Karpas-422 (cell line): ENCODE measurements around the gene XPA. TPM values are rescaled to one million over a fixed set of nuclear protein-coding genes. Genes with fewer than 3 reads are reported as not detected.

Source experiments
- DNase-seq: peaks from one replicate; pipeline ENCODE4 v3.0.0-alpha.2; 2015
- H2AFZ ChIP-seq: fragments of 200-600 bp; sonication (generic); 2 replicates; pipeline ENCODE4 v1.6.1; 2014; ENCODE audit warnings: antibody characterized with exemption, low read length, mixed read lengths
- H3K27ac ChIP-seq: fragments of 200-600 bp; sonication (generic); 2 replicates; pipeline ENCODE4 v1.5.1; 2014; ENCODE audit warnings: mild to moderate bottlenecking, low read length, moderate library complexity
- H3K27me3 ChIP-seq: fragments of 200-600 bp; sonication (generic); 2 replicates; pipeline ENCODE4 v1.6.1; 2014; ENCODE audit warnings: low read length, mixed read lengths
- H3K36me3 ChIP-seq: fragments of 200-600 bp; sonication (generic); 2 replicates; pipeline ENCODE4 v1.6.1; 2014; ENCODE audit warnings: low read length, mixed read lengths; ENCODE audit not compliant: insufficient read depth
- H3K4me1 ChIP-seq: fragments of 200-600 bp; sonication (generic); 2 replicates; pipeline ENCODE4 v1.6.1; 2014; ENCODE audit warnings: mild to moderate bottlenecking, low read length, mixed read lengths
- H3K4me2 ChIP-seq: fragments of 200-600 bp; sonication (generic); 2 replicates; pipeline ENCODE4 v1.6.1; 2014; ENCODE audit warnings: low read length, low read depth, mild to moderate bottlenecking; ENCODE audit not compliant: poor library complexity, severe bottlenecking
- H3K4me3 ChIP-seq: fragments of 200-600 bp; sonication (generic); 2 replicates; pipeline ENCODE4 v1.5.1; 2014; ENCODE audit warnings: mild to moderate bottlenecking, antibody characterized with exemption, low read length, mixed read lengths
- H3K79me2 ChIP-seq: fragments of 200-600 bp; sonication (generic); 2 replicates; pipeline ENCODE4 v1.6.1; 2014; ENCODE audit warnings: mild to moderate bottlenecking, low read length, mixed read lengths
- H3K9ac ChIP-seq: fragments of 200-600 bp; sonication (generic); 2 replicates; pipeline ENCODE4 v1.6.0; 2014; ENCODE audit warnings: low read length
- H3K9me2 ChIP-seq: fragments of 200-600 bp; sonication (generic), shearing (Covaris generic); replicated peaks from 2 replicates; pipeline ENCODE4 v1.6.0; 2014; ENCODE audit warnings: mild to moderate bottlenecking, low read length, moderate library complexity; ENCODE audit not compliant: insufficient read depth
- H3K9me3 ChIP-seq: fragments of 300-700, 200-600 bp; sonication (generic); 2 replicates; pipeline ENCODE4 v1.6.1; 2014; ENCODE audit warnings: low read length, mixed read lengths
- H4K20me1 ChIP-seq: fragments of 200-600 bp; sonication (generic); 2 replicates; pipeline ENCODE4 v1.6.1; 2014; ENCODE audit warnings: mild to moderate bottlenecking, antibody characterized with exemption, low read length, low read depth; ENCODE audit not compliant: insufficient read depth
- total RNA-seq: library from RNA; depleted of rRNA; stranded (reverse); fragments of >200 nt; shearing (Covaris generic); gene quantifications from 2 replicates; pipeline ENCODE4 v1.2.3, GENCODE V29; 2014; ENCODE audit warnings: low replicate concordance

XPA gene
- total RNA-seq, 1 experiment from 2014 or later: 22.2 TPM

DNA sequence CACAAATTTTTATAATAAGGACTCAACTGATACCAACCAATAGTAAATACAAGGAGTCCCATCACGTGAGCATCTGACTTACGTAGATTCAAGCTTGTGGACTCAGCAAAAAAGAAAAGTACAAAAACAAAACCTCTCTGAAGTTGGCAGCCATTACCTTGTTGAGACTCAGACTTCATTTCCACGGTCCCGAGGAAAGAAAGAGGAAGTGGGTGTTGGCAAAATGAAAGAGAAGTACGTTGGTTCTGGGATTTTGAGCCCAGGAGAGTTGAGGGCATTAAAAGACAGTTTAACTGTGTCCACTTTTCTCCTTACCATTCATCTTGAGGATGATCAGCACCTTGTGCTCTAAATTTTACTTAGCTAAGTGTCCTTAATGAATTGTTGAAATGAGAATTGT, 36.8 kb downstream of the XPA start:
- Histone ChIP-seq H4K20me1 (no peaks in the 10 kb centered on the region), H3K27ac (no peak overlapping the region), H3K27me3 (no peaks in the 10 kb centered on the region), H2AFZ (no peak overlapping the region), H3K9me3 (no peaks in the 10 kb centered on the region), H3K4me1 (no peaks in the 10 kb centered on the region), H3K9me2 (no peaks in the 10 kb centered on the region), H3K4me3 (no peak overlapping the region), H3K9ac (no peak overlapping the region), H3K4me2 (no peak overlapping the region), H3K79me2 (peaks cover 28% of the 10 kb centered on the region), H3K36me3 (peaks cover 86% of the 10 kb centered on the region)
- DNase-seq: no peak

DNA sequence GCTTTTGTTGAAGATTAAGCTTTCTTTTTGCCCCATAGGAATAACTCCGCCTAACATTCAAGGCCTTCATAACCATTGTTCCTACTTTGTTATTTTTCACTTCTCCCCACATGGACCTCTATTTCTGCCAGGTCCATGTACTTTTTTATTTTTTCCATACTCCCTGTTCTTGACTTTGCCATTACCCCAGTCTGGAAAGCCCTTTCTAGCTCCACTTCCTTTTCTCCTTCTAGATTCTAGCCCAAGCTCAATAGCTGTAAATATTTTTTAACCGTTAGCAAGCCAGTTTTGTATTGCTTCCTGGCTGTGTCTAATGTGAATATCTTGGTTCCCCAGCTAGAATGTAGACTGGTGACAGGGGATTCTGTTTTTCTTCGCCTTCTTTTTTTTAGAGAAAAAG, 37.4 kb downstream of the XPA start:
- H3K9ac ChIP-seq: no peak overlapping the region
- no peaks in the 10 kb centered on the region for H3K9me2 ChIP-seq
- no peak overlapping the region for H3K4me2 ChIP-seq
- H3K79me2 ChIP-seq: peaks cover 30% of the 10 kb centered on the region
- H3K27me3 ChIP-seq: no peaks in the 10 kb centered on the region
- H2AFZ ChIP-seq: no peak overlapping the region
- H4K20me1 ChIP-seq: no peaks in the 10 kb centered on the region
- H3K36me3 ChIP-seq: peaks cover 86% of the 10 kb centered on the region
- H3K4me1 ChIP-seq: no peaks in the 10 kb centered on the region
- H3K27ac ChIP-seq: no peak overlapping the region
- no peaks in the 10 kb centered on the region for H3K9me3 ChIP-seq
- DNase-seq: no peak
- H3K4me3 ChIP-seq: no peak overlapping the region

DNA sequence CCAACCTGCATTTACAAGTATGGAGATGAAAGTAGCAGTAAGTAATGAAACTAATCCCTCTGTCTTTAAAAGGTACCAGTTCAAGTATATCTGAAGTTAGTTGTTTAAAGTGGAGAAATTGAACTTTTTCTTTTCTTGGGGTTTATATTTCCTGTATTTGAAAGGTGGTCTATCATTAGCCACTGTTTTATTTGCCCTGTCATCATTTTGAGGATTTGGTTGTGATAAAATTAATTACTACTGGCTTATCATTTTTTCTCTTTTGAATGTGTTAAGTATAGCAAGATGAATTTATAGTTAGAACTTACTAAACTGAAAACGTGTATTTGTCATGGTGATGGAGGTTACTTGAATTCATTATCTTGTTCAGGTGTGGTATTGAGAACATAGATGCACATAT, 38.4 kb downstream of the XPA start:
- Histone ChIP-seq H3K4me2 (no peak overlapping the region), H3K27me3 (no peaks in the 10 kb centered on the region), H3K9me3 (no peaks in the 10 kb centered on the region), H4K20me1 (no peaks in the 10 kb centered on the region), H3K79me2 (peaks cover 32% of the 10 kb centered on the region), H3K9me2 (no peaks in the 10 kb centered on the region), H3K4me3 (no peak overlapping the region), H3K27ac (no peak overlapping the region), H3K36me3 (peaks cover 86% of the 10 kb centered on the region), H3K9ac (no peak overlapping the region), H2AFZ (no peak overlapping the region), H3K4me1 (no peaks in the 10 kb centered on the region)
- no peak for DNase-seq

DNA sequence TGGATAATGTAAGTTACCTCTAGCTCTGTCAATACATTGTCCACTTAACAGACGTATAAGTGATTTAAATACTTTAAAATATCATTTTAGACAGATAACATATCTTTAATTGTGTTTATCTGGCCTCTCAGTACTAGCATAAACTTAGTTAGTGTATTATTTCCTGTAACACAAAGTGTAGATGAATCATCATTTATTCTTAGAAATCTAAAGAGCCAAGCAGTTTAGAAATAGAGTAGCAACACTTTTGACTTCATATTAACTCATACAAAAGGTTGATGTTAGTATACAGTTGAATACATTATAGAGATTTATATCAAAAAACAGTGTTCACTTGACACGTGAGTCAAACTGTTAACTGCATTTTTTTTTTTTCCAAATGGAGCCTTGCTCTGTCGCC, 45.5 kb downstream of the XPA start:
- H3K9me3 ChIP-seq: no peaks in the 10 kb centered on the region
- H2AFZ ChIP-seq: no peak overlapping the region
- no peaks in the 10 kb centered on the region for H3K4me1 ChIP-seq
- no peaks in the 10 kb centered on the region for H4K20me1 ChIP-seq
- DNase-seq: no peak
- no peak overlapping the region for H3K4me2 ChIP-seq
- no peak overlapping the region for H3K9ac ChIP-seq
- H3K4me3 ChIP-seq: no peak overlapping the region
- no peak overlapping the region for H3K27ac ChIP-seq
- H3K27me3 ChIP-seq: no peaks in the 10 kb centered on the region
- no peaks in the 10 kb centered on the region for H3K9me2 ChIP-seq
- H3K36me3 ChIP-seq: peaks cover 83% of the 10 kb centered on the region
- peaks cover 58% of the 10 kb centered on the region for H3K79me2 ChIP-seq

DNA sequence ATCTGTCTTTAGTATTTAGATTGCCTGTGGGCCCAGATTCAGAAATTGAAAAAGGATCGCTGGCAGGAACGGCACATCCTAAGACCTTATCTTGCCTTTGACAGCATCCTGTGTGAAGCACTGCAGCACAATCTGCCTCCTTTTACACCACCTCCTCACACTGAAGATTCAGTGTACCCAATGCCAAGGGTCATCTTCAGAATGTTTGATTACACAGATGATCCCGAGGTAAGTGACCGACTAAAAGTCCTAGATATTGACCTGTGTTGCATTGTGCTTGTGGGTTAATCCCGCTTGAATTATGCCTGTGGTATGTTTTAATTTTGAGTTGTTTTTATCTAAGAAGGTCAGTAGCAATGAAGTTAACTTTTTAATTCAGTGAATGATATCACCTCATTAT, 49.1 kb downstream of the XPA start:
- H3K27me3 ChIP-seq: no peaks in the 10 kb centered on the region
- H3K9ac ChIP-seq: no peak overlapping the region
- H3K4me3 ChIP-seq: no peak overlapping the region
- no peak for DNase-seq
- H3K9me3 ChIP-seq: no peaks in the 10 kb centered on the region
- no peaks in the 10 kb centered on the region for H3K9me2 ChIP-seq
- H3K36me3 ChIP-seq: peaks cover 76% of the 10 kb centered on the region
- peaks cover 13% of the 10 kb centered on the region for H3K4me1 ChIP-seq
- no peak overlapping the region for H3K4me2 ChIP-seq
- H2AFZ ChIP-seq: no peak overlapping the region
- H3K27ac ChIP-seq: no peak overlapping the region
- no peaks in the 10 kb centered on the region for H4K20me1 ChIP-seq
- H3K79me2 ChIP-seq: peaks cover 77% of the 10 kb centered on the region

DNA sequence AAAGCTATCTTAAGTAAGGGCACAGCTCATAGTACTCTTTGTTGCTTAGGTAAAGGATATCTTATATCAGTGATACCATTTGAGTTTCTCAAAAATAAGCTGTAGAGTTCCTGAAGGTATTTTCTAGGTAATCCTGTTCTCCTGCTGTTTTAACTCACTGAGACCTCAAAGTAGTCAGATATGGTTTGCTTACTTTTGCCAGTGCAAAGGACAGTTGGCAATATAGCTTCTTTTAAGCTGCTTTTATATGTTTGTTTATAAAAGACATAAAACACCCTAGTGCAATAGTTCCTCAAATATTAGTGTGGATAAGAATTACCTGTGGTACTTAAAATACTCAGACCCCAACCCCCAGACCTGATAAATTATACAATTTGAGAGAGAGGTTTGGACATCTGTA, 51.4 kb downstream of the XPA start:
- Histone ChIP-seq H3K9ac (no peak overlapping the region), H2AFZ (no peak overlapping the region), H3K27ac (no peak overlapping the region), H3K27me3 (no peaks in the 10 kb centered on the region), H3K79me2 (peaks cover 84% of the 10 kb centered on the region), H3K4me2 (no peak overlapping the region), H4K20me1 (no peaks in the 10 kb centered on the region), H3K9me3 (no peaks in the 10 kb centered on the region), H3K4me3 (no peak overlapping the region), H3K9me2 (no peaks in the 10 kb centered on the region), H3K36me3 (peaks cover 73% of the 10 kb centered on the region), H3K4me1 (peaks cover 14% of the 10 kb centered on the region)
- DNase-seq: no peak

DNA sequence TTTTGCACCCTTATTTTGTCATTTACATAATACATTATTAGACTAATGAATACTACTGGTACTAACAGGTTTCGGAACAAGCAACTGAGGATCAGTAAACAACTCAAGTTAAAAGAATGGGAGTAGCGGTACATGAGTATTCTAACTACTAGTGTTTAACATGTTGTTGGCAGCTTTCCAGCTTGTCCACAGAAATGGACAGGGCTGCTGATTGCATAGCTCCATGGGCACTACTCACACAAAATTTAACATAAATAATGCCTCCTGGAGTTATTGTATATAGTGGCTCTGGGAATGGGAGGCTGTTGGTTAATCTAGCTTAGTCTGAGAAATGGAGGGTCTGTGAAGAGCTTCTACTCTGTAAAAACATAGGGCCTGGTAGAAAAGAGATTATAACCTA, 56.8 kb downstream of the XPA start:
- Histone ChIP-seq H3K36me3 (peaks cover 54% of the 10 kb centered on the region; the same call in 1 of the 2 replicates), H3K9me2 (no peaks in the 10 kb centered on the region), H3K4me1 (peaks cover 59% of the 10 kb centered on the region), H3K4me2 (no peak overlapping the region), H3K9me3 (no peaks in the 10 kb centered on the region), H3K9ac (no peak overlapping the region), H3K27me3 (no peaks in the 10 kb centered on the region), H3K79me2 (peaks cover 96% of the 10 kb centered on the region), H3K27ac (no peak overlapping the region), H3K4me3 (no peak overlapping the region), H4K20me1 (peaks cover 26% of the 10 kb centered on the region), H2AFZ (no peak overlapping the region)
- no peak for DNase-seq

DNA sequence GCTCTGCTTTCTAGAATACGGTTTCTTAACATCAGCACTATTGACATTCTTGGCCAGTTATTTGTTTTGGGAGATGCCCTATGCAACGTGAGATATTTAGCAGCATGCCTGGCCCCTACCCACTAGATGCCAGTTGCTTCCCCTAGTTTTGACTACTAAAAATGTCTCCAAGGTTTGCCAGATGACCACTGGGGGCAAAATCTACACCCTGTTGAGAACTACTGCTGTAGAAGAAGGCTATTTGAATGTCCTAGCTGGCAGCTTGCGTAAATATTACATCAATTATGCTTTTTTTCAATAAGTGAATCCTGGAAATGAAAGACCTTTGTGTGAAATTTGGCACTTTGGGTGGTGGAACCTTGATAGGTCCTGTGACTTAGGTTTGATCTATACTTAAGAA, 58.5 kb downstream of the XPA start:
- no peak for DNase-seq
- no peaks in the 10 kb centered on the region for H3K9me3 ChIP-seq
- H3K4me1 ChIP-seq: peaks cover 61% of the 10 kb centered on the region
- H3K27me3 ChIP-seq: no peaks in the 10 kb centered on the region
- no peak overlapping the region for H2AFZ ChIP-seq
- no peak overlapping the region for H3K4me3 ChIP-seq
- H3K9ac ChIP-seq: 0 out of 2 replicates have a peak overlapping the region, but pooled peaks have one; percentile 0
- peaks cover 34% of the 10 kb centered on the region for H4K20me1 ChIP-seq
- H3K27ac ChIP-seq: no peak overlapping the region
- H3K9me2 ChIP-seq: no peaks in the 10 kb centered on the region
- H3K4me2 ChIP-seq: peak overlapping the region; percentile 66
- H3K36me3 ChIP-seq: peaks cover 38% of the 10 kb centered on the region; the same call in 1 of the 2 replicates
- peaks cover 96% of the 10 kb centered on the region for H3K79me2 ChIP-seq

DNA sequence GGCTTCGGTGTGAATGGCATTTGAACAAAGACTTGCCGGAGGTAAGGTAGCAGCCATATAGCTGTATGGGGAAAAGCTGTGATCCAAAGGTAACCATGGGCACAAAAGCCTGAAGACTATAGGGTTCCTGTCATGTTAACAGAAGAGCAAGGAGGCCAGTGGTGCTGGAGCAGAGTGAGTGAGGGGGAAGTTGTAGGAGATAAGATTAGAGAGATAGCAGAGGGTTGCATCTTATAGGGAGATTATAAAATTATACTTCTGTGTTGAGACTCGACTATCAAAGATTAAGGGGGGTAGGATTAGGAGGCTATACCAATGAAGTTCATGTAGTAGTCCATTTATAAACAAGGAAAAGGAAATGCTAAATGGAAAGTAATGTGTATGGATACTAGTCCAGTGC, 60.2 kb downstream of the XPA start:
- peak overlapping the region; percentile 48 for H3K9ac ChIP-seq
- no peak overlapping the region for H2AFZ ChIP-seq
- H3K9me2 ChIP-seq: no peaks in the 10 kb centered on the region
- no peaks in the 10 kb centered on the region for H3K27me3 ChIP-seq
- no peaks in the 10 kb centered on the region for H3K9me3 ChIP-seq
- peaks cover 63% of the 10 kb centered on the region for H3K4me1 ChIP-seq
- 0 out of 2 replicates have a peak overlapping the region, but pooled peaks have one; percentile 8 for H3K27ac ChIP-seq
- no peak for DNase-seq
- H3K79me2 ChIP-seq: peaks cover 88% of the 10 kb centered on the region
- H4K20me1 ChIP-seq: peaks cover 34% of the 10 kb centered on the region
- peaks cover 22% of the 10 kb centered on the region; the same call in 1 of the 2 replicates for H3K36me3 ChIP-seq
- peak overlapping the region; percentile 66 for H3K4me2 ChIP-seq
- H3K4me3 ChIP-seq: peak overlapping the region; percentile 48
